ENCODE data around the gene DYTN. TPM values are rescaled to one million over a fixed set of nuclear protein-coding genes. Genes with fewer than 3 reads are reported as not detected.

The DYTN gene
- total RNA-seq, 1 experiment from 2014 or later = not detected

GRCh38 chr2:206707164-206707701 lies 11.0 kb downstream of the DYTN start:
- Mint-ChIP-seq H3K4me3 (no peak overlapping the region), H3K9me3 (no peaks in the 10 kb centered on the region), H3K4me1 (0 out of 2 replicates have a peak, but pooled peaks cover 3% of the 10 kb centered on the region), H3K27ac (no peak overlapping the region), H3K36me3 (no peaks in the 10 kb centered on the region), H3K27me3 (ENCODE audit: low read depth) (no peaks in the 10 kb centered on the region)
- ChIA-PET POLR2A (no interaction called here), CTCF (no interaction called here)
- DNase-seq (ENCODE audit: low spot score) (no peak), ATAC-seq (no peak)
- TF ChIP-seq E2F4 (CRISPR knock-in tag; IDR thresholded peaks at IDR 0.05; ENCODE audit: borderline replicate concordance, low read depth) (no peak), PRRX2 (CRISPR knock-in tag; IDR thresholded peaks at IDR 0.05) (no peak), NFE2L1 (CRISPR knock-in tag; IDR thresholded peaks at IDR 0.05) (no peak), ELF4 (CRISPR knock-in tag; IDR thresholded peaks at IDR 0.05; ENCODE audit: low read depth) (no peak), MAX (CRISPR knock-in tag; IDR thresholded peaks at IDR 0.05) (no peak), GABPB1 (CRISPR knock-in tag; IDR thresholded peaks at IDR 0.05) (no peak)

GRCh38 chr2:206701952-206702605 lies 16.1 kb downstream of the DYTN start:
- H3K4me3 Mint-ChIP-seq = no peak overlapping the region
- H3K36me3 Mint-ChIP-seq = no peaks in the 10 kb centered on the region
- ChIA-PET POLR2A (no interaction called here), CTCF (no interaction called here)
- H3K27me3 Mint-ChIP-seq (ENCODE audit: low read depth) = no peaks in the 10 kb centered on the region; the same call in 1 of the 2 replicates
- DNase-seq (ENCODE audit: low spot score) (no peak), ATAC-seq (no peak)
- H3K9me3 Mint-ChIP-seq = no peaks in the 10 kb centered on the region
- no peak overlapping the region for H3K27ac Mint-ChIP-seq
- TF ChIP-seq RORB (CRISPR knock-in tag; IDR thresholded peaks at IDR 0.05) (no peak), HMGXB4 (CRISPR knock-in tag; IDR thresholded peaks at IDR 0.05) (no peak), KAT7 (CRISPR knock-in tag; IDR thresholded peaks at IDR 0.05; ENCODE audit: borderline replicate concordance) (no peak), FOXP4 (CRISPR knock-in tag; IDR thresholded peaks at IDR 0.05) (no peak), ZNF416 (CRISPR knock-in tag; IDR thresholded peaks at IDR 0.05) (no peak), ZNF512 (CRISPR knock-in tag; IDR thresholded peaks at IDR 0.05; ENCODE audit: borderline replicate concordance) (no peak), MAX (CRISPR knock-in tag; IDR thresholded peaks at IDR 0.05) (no peak), GABPB1 (CRISPR knock-in tag; IDR thresholded peaks at IDR 0.05) (no peak), CTCF (IDR thresholded peaks at IDR 0.05) (no peak), E2F5 (CRISPR knock-in tag; IDR thresholded peaks at IDR 0.05) (no peak)
- H3K4me1 Mint-ChIP-seq = 0 out of 2 replicates have a peak, but pooled peaks cover 3% of the 10 kb centered on the region
